Esophagus muscularis mucosa (tissue), 4 donors: ENCODE results near the gene DCPS.

Source experiments
- EP300 ChIP-seq: sonication (generic); formaldehyde crosslinking; IDR thresholded peaks from one replicate; pipeline ENCODE4 v1.6.1; 2017; ENCODE audit warnings: antibody characterized with exemption
- POLR2AphosphoS5 ChIP-seq, 2 donors: sonication (generic); formaldehyde crosslinking; IDR thresholded peaks; one replicate each; pipeline ENCODE4 v1.6.1; 2017; ENCODE audit warnings: antibody characterized with exemption in 2 of 2
- TF ChIP-seq, protein P1 (sequence below), 3 experiments: fragments of 200-600 bp in 2 of 3; fragments of 450-650 bp in 1 of 3; sonication (generic) in 2 of 3; IDR thresholded peaks; one replicate each; pipeline ENCODE4 v1.5.1; 2017 to 2019; ENCODE audit warnings: antibody characterized with exemption in 3 of 3, mild to moderate bottlenecking in 2 of 3, moderate library complexity in 1 of 3

DNA sequence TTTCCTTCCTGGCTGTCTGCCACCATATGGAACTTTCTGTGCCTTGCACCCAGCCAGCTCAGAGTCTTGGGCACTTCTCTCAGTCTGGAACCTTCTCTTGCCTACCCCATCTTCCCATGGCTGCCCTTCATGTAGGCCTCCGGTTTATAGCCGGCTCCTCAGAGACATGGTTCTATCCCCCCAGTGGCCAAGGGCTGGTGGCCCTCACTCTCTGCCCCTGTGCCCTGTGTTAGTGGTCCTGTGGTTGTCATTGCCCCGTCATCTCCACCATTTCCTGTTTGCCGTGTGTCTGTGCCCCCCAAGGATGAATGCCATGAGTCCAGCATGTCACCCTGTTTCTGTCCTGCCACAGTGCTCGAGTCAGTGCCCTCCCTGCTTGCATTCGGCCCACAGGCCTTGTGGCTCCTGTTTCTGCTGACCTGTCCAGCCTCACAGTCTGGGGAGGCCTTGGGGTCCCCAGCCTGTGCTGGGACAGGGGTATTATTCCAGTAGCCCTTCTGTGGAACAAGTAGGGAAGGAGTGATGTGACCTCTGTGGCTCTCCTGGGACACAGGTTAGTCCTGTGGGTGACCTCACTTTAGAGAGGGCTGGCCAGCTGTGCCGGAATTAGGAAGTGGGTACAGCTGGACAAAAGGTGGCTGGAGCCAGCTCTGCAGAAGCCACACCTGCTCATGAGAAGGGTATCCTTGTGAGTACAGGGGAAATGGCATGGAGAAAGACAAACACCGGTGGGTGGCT lies 82.3 kb downstream of the DCPS start:
- TF ChIP-seq, protein P1, sequence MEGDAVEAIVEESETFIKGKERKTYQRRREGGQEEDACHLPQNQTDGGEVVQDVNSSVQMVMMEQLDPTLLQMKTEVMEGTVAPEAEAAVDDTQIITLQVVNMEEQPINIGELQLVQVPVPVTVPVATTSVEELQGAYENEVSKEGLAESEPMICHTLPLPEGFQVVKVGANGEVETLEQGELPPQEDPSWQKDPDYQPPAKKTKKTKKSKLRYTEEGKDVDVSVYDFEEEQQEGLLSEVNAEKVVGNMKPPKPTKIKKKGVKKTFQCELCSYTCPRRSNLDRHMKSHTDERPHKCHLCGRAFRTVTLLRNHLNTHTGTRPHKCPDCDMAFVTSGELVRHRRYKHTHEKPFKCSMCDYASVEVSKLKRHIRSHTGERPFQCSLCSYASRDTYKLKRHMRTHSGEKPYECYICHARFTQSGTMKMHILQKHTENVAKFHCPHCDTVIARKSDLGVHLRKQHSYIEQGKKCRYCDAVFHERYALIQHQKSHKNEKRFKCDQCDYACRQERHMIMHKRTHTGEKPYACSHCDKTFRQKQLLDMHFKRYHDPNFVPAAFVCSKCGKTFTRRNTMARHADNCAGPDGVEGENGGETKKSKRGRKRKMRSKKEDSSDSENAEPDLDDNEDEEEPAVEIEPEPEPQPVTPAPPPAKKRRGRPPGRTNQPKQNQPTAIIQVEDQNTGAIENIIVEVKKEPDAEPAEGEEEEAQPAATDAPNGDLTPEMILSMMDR (IDR thresholded peaks at IDR 0.05), result no peak
- TF ChIP-seq EP300 (no peak), POLR2AphosphoS5 (IDR thresholded peaks at IDR 0.05) (no peak)
